AG04450 (cell line): ENCODE data around the gene CTTN. TPM values are rescaled to one million over a fixed set of nuclear protein-coding genes. Genes with fewer than 3 reads are reported as not detected.

ENCODE experiments used
- CTCF ChIA-PET: fragments of 300-600, 350-600 bp; formaldehyde crosslinking; extraction: SDS; loops from one replicate; lab custom pipeline; 2022; ENCODE audit warnings: antibody characterized with exemption, inconsistent platforms; lab: Charles Lee
- POLR2A ChIA-PET: fragments of 350-600 bp; formaldehyde crosslinking; extraction: SDS; loops from one replicate; lab custom pipeline; 2021; ENCODE audit warnings: antibody characterized with exemption, inconsistent platforms; lab: Yijun Ruan, JAX
- DNase-seq: peaks from one replicate; pipeline ENCODE4 v3.0.0-alpha.2; 2011; ENCODE audit warnings: low read depth, low spot score
- H3K27ac ChIP-seq: one replicate; pipeline ENCODE4 v1.5.1; 2012; ENCODE audit warnings: low read depth, low read length, control low read depth
- H3K27me3 ChIP-seq: one replicate; pipeline ENCODE4 v1.6.0; 2012; ENCODE audit warnings: low read length; ENCODE audit not compliant: control insufficient read depth, insufficient read depth
- H3K4me3 ChIP-seq: 2 replicates; pipeline ENCODE4 v1.5.1; 2011; ENCODE audit warnings: mild to moderate bottlenecking, low read depth, low read length, control low read depth
- H3K9me3 ChIP-seq: 2 replicates; pipeline ENCODE4 v1.5.1; 2012; ENCODE audit warnings: low read length; ENCODE audit not compliant: control insufficient read depth, insufficient read depth
- polyA plus RNA-seq: library from polyadenylated mRNA; depleted of rRNA; stranded (reverse); fragments of >200 nt; gene quantifications from 2 replicates; pipeline ENCODE4 v1.2.3, GENCODE V29; 2011
- TF ChIP-seq, protein P1 (sequence below): IDR thresholded peaks from 2 replicates; pipeline ENCODE4 v1.5.1; 2011; ENCODE audit warnings: low read depth, low read length, control low read depth, inconsistent platforms

The CTTN gene
- polyA plus RNA-seq, 1 experiment = 180 TPM

DNA sequence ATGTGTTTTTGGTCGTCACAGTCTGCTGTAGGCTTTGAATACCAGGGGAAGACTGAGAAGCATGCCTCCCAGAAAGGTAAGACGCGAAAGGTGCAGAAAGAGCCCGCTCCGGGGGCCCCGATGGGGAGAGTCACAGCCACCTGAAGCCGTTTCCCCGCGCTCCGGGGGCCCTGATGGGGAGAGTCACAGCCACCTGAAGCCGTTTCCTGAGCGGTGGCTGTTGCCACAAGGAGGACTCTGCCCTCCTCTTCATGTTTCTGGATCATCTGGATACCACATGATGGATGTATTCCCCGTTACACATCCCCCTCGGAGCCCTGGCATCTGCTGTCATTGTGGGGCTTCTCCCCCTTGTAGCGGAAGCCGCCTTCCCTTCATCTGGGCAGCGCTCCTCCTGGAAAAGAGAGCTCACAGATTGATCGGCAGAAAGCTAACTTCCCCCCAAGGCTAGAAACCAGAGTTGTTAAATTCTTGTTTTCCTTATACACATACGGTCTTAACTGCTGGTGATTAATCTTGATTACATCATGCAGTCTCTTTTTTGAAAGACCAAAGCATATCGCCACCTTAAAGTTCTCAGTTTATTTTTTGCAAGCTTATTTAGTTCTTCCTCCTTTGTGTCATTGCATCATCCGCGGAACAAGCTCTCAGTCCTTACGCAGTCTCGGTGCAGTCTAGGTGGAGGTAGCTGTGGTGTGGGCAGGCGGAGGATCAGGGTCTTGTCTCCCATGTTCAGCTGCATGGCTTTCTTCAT lies 17.5 kb downstream of the CTTN start:
- TF ChIP-seq, protein P1, sequence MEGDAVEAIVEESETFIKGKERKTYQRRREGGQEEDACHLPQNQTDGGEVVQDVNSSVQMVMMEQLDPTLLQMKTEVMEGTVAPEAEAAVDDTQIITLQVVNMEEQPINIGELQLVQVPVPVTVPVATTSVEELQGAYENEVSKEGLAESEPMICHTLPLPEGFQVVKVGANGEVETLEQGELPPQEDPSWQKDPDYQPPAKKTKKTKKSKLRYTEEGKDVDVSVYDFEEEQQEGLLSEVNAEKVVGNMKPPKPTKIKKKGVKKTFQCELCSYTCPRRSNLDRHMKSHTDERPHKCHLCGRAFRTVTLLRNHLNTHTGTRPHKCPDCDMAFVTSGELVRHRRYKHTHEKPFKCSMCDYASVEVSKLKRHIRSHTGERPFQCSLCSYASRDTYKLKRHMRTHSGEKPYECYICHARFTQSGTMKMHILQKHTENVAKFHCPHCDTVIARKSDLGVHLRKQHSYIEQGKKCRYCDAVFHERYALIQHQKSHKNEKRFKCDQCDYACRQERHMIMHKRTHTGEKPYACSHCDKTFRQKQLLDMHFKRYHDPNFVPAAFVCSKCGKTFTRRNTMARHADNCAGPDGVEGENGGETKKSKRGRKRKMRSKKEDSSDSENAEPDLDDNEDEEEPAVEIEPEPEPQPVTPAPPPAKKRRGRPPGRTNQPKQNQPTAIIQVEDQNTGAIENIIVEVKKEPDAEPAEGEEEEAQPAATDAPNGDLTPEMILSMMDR = no peak
- H3K27ac ChIP-seq = peak overlapping the region; percentile 40
- no peaks in the 10 kb centered on the region for H3K27me3 ChIP-seq
- DNase-seq = no peak
- CTCF ChIA-PET = interaction anchor here (0.7 to 0.8 kb wide), 2 partner anchors 19 to 61 kb away, joined by 3 to 8 read pairs; no protein-coding TSS in a partner anchor
- no peak overlapping the region for H3K4me3 ChIP-seq
- no peaks in the 10 kb centered on the region; the same call in 1 of the 2 replicates for H3K9me3 ChIP-seq
- POLR2A ChIA-PET = interaction anchor here (1.2 to 1.4 kb wide), 3 partner anchors 8 to 17 kb away, joined by 3 to 5 read pairs (median 4); partner anchors contain the start of gene CTTN

DNA sequence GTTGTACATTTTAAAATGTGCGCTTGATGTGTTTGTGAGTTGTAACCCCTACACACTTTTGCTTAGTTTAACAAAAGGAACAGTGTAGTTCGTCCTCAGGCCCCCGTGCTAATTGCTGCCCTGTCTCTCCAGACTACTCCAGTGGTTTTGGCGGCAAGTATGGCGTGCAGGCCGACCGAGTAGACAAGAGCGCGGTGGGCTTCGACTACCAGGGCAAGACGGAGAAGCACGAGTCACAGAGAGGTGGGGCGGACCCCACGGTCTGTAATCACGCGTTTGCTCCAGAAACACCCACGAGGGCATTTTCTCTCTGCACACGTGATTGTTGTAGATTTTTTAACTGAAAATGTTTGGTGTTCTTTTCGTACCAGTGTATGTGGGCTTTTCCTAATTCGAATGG lies 18.6 kb downstream of the CTTN start:
- Histone ChIP-seq H3K27me3 (no peaks in the 10 kb centered on the region), H3K9me3 (no peaks in the 10 kb centered on the region; the same call in 1 of the 2 replicates), H3K27ac (no peak overlapping the region), H3K4me3 (no peak overlapping the region)
- TF ChIP-seq, protein P1 = no peak
- ChIA-PET POLR2A (no interaction called here), CTCF (no interaction called here)
- no peak for DNase-seq

DNA sequence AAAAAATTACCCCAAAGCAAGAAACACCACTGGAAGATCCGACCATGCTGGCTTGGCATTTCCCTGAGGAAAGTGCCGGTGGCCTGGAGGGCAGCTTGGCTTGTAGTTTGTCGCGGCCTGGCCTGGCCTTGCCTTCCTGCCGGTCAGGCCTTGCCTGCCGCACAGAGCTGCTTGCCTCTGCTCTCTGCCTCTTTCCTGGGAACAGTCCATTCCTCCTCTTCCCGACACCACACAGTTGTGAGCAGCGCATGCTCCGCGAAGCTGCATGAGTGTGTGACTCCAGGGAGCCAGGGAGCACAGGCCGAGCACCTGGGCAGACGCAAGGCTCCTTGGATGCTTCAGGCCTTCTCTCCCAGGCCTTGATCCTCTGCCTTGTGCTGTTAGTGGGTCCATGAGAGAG lies 19.8 kb downstream of the CTTN start:
- POLR2A ChIA-PET = interaction anchor here (0.7 kb wide), 1 partner anchor 13 kb away, joined by 3 read pairs; no protein-coding TSS in a partner anchor
- TF ChIP-seq, protein P1 = no peak
- no peaks in the 10 kb centered on the region; the same call in 1 of the 2 replicates for H3K9me3 ChIP-seq
- no peak for DNase-seq
- CTCF ChIA-PET = no interaction called here
- no peak overlapping the region for H3K27ac ChIP-seq
- no peaks in the 10 kb centered on the region for H3K27me3 ChIP-seq
- no peak overlapping the region for H3K4me3 ChIP-seq

DNA sequence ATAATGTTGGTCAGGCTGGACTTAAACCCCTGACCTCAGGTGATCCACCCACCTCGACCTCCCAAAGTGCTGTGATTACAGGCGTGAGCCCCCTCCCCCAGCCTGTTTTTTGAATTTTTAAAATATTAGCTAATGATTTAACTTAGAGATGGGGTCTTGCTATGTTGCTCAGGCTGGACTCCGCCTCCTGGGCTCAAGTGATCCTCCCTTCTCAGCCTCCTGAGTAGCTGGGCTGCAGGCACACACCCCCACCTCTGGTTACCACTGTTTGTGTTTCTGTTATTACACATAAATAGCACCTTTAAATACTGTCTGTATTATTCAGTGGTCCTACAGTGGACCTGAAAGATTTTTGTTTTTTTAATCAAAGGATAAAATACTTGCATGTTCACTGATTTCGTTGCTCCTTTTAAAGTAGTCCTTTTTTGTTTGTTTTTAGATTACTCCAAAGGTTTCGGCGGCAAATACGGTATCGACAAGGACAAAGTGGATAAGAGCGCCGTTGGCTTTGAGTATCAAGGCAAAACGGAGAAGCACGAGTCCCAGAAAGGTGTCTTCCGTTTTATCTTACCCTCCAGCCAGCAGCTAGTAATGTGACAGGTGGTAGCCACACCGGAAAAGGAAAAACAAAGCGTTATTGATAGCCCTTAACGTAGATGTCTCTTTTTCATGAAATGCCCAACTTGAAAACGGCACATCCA lies 21.1 kb downstream of the CTTN start:
- ChIA-PET CTCF (no interaction called here), POLR2A (no interaction called here)
- TF ChIP-seq, protein P1 = no peak
- DNase-seq = no peak
- H3K4me3 ChIP-seq = no peak overlapping the region
- H3K27me3 ChIP-seq = no peaks in the 10 kb centered on the region
- no peak overlapping the region for H3K27ac ChIP-seq
- H3K9me3 ChIP-seq = no peaks in the 10 kb centered on the region; the same call in 1 of the 2 replicates

DNA sequence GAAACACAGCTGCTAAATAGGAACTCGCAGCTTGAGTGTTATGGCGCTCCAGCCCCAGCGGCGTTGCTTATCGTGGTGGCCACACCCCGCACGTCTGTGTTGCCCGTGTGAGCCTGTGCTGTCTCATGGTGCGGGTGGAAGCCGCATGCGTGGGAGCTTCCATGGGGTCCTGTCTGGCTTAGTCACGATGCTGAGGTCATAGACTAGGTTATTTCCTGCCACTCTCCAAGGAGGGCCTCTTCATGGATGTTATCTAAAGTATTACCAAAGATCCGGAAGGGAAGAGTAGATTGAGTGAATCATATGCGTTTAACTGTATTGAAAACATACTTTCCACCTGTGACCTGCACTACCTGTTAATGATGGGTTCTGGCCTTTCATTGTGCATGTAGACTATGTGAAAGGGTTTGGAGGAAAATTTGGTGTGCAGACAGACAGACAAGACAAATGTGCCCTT lies 21.7 kb downstream of the CTTN start:
- TF ChIP-seq, protein P1 = no peak
- no peak for DNase-seq
- no peaks in the 10 kb centered on the region; the same call in 1 of the 2 replicates for H3K9me3 ChIP-seq
- CTCF ChIA-PET = no interaction called here
- H3K27ac ChIP-seq = no peak overlapping the region
- no peak overlapping the region for H3K4me3 ChIP-seq
- POLR2A ChIA-PET = no interaction called here
- no peaks in the 10 kb centered on the region for H3K27me3 ChIP-seq
